HL-60 (cell line): Measurements from ENCODE around the gene ZNF655.

ENCODE experiments used
- DNase-seq, 2 experiments: peaks; one replicate each; pipeline ENCODE4 v3.0.0-alpha.2; 2010 to 2020; ENCODE audit warnings: low read depth in 1 of 2, low spot score in 1 of 2
- H3K27ac ChIP-seq: fragments of 250-450 bp; sonication (Bioruptor Pico); replicated peaks from 2 replicates; pipeline ENCODE4 v1.5.1; 2020; ENCODE audit warnings: mild to moderate bottlenecking, moderate library complexity
- H3K27me3 ChIP-seq: fragments of 250-450 bp; sonication (Bioruptor Pico); 2 replicates; pipeline ENCODE4 v1.5.1; 2021; ENCODE audit warnings: mild to moderate bottlenecking, moderate library complexity; ENCODE audit not compliant: insufficient read depth, poor library complexity, severe bottlenecking
- H3K4me3 ChIP-seq: replicated peaks from 2 replicates; pipeline ENCODE4 v1.5.1; 2011; ENCODE audit warnings: mild to moderate bottlenecking, control low read depth, low read length; ENCODE audit not compliant: insufficient read depth
- GABPA ChIP-seq: IDR thresholded peaks from 2 replicates; pipeline ENCODE4 v1.6.1; 2012; ENCODE audit warnings: low read depth
- POLR2AphosphoS5 ChIP-seq: IDR thresholded peaks from 2 replicates; pipeline ENCODE4 v1.6.1; 2012; ENCODE audit warnings: low read depth
- REST ChIP-seq: IDR thresholded peaks from 2 replicates; pipeline ENCODE4 v1.6.1; 2012; ENCODE audit warnings: low read depth; ENCODE audit not compliant: insufficient replicate concordance
- SPI1 ChIP-seq: IDR thresholded peaks from 2 replicates; pipeline ENCODE4 v1.6.1; 2012; ENCODE audit warnings: low read depth, mild to moderate bottlenecking, borderline replicate concordance
- TF ChIP-seq, protein P1 (sequence below): IDR thresholded peaks from one replicate; pipeline ENCODE4 v1.5.1; 2011; ENCODE audit warnings: low read length, control low read depth, inconsistent platforms; ENCODE audit not compliant: insufficient read depth

ZNF655 gene

GRCh38 chr7:99561737-99562051 lies 3.3 kb downstream of the ZNF655 start:
- no peak overlapping the region for H3K4me3 ChIP-seq
- H3K27ac ChIP-seq, result no peak overlapping the region
- no peak for DNase-seq
- TF ChIP-seq, protein P1, sequence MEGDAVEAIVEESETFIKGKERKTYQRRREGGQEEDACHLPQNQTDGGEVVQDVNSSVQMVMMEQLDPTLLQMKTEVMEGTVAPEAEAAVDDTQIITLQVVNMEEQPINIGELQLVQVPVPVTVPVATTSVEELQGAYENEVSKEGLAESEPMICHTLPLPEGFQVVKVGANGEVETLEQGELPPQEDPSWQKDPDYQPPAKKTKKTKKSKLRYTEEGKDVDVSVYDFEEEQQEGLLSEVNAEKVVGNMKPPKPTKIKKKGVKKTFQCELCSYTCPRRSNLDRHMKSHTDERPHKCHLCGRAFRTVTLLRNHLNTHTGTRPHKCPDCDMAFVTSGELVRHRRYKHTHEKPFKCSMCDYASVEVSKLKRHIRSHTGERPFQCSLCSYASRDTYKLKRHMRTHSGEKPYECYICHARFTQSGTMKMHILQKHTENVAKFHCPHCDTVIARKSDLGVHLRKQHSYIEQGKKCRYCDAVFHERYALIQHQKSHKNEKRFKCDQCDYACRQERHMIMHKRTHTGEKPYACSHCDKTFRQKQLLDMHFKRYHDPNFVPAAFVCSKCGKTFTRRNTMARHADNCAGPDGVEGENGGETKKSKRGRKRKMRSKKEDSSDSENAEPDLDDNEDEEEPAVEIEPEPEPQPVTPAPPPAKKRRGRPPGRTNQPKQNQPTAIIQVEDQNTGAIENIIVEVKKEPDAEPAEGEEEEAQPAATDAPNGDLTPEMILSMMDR, result no peak
- TF ChIP-seq POLR2AphosphoS5, result no peak
- TF ChIP-seq REST, result no peak
- TF ChIP-seq GABPA, result no peak
- TF ChIP-seq SPI1, result no peak
- no peaks in the 10 kb centered on the region for H3K27me3 ChIP-seq

DNA sequence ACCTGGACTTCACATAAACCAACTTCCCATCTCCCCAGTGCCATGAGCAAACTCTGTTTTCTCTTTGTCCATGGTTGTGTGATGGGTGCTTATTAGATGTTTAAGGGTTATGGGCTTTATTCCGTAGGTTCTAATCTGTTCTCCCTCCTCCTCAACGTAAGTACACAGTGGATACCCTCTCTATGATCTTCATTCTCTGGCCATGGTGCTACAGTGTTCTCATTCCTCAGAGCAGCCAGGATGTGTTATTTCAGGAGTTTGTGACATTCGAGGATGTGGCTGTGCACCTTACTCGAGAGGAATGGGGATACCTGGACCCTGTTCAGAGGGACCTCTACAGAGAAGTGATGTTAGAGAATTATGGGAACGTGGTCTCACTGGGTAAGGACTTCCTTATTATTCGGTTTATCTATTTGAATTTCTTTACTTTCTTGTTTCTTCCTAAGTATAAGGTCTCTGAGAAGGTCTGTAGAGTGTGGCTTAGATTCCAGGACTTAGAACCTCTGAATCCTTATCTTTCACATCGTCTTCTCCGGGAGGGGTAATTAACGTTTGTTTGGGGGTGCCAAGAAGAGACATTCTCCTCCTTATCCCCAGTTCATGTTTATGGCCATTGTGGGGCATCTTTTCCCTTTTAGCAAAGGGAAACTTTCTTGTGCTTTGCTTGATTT lies 3.8 kb downstream of the ZNF655 start:
- no peak overlapping the region for H3K4me3 ChIP-seq
- H3K27ac ChIP-seq, result no peak overlapping the region
- no peaks in the 10 kb centered on the region for H3K27me3 ChIP-seq
- TF ChIP-seq, protein P1, result no peak
- TF ChIP-seq GABPA (no peak), SPI1 (no peak), POLR2AphosphoS5 (no peak), REST (no peak)
- DNase-seq, result no peak

- no peak overlapping the region for H3K27ac ChIP-seq
- TF ChIP-seq, protein P1, result no peak
- TF ChIP-seq REST (no peak), GABPA (no peak), POLR2AphosphoS5 (no peak), SPI1 (no peak)
- no peak for DNase-seq
- H3K27me3 ChIP-seq, result no peaks in the 10 kb centered on the region
- no peak overlapping the region for H3K4me3 ChIP-seq
Observed at GRCh38 chr7:99562832-99563231, 4.4 kb downstream of the ZNF655 start.
